HEK293 (cell line): ENCODE data around the gene PSORS1C2.
"Not testable (repeated sequence)": the region's sequence is repeated elsewhere in the genome, so short reads cannot be mapped to it uniquely, and the experiment has no call there.

Source experiments
- CTCF ChIA-PET: fragments of 350-600 bp; formaldehyde crosslinking; extraction: SDS; loops from one replicate; lab custom pipeline; 2021; ENCODE audit warnings: antibody characterized with exemption; lab: Yijun Ruan, JAX
- POLR2A ChIA-PET: fragments of 300-600 bp; formaldehyde crosslinking; extraction: SDS; loops from one replicate; lab custom pipeline; 2020; ENCODE audit warnings: antibody characterized with exemption, inconsistent platforms; lab: Yijun Ruan, JAX
- H3K27ac ChIP-seq: fragments of 200-500 bp; sonication (Bioruptor generic); 2 replicates; pipeline ENCODE4 v1.5.1; 2014; ENCODE audit warnings: low read depth, low read length, control low read depth, inconsistent platforms; ENCODE audit errors: extremely low read depth
- H3K36me3 ChIP-seq, 2 experiments: fragments of 200-500 bp in 1 of 2; sonication (Bioruptor generic) in 1 of 2; 1 replicate in 1 of 2; 2 replicates in 1 of 2; pipeline ENCODE4 v1.5.1; 2014 to 2017; ENCODE audit warnings: inconsistent platforms in 2 of 2, low read length in 2 of 2; ENCODE audit not compliant: control insufficient read depth in 2 of 2, insufficient read depth in 1 of 2
- H3K4me1 ChIP-seq: fragments of 200-500 bp; sonication (Bioruptor generic); 2 replicates; pipeline ENCODE4 v1.5.1; 2014; ENCODE audit warnings: mild to moderate bottlenecking, low read length, inconsistent platforms; ENCODE audit not compliant: control insufficient read depth, insufficient read depth
- H3K4me3 ChIP-seq: 2 replicates; pipeline ENCODE4 v1.5.1; 2011; ENCODE audit warnings: low read depth, mild to moderate bottlenecking, control low read depth, low read length, moderate library complexity
- H3K9me3 ChIP-seq: fragments of 200-500 bp; sonication (Bioruptor generic); 2 replicates; pipeline ENCODE4 v1.5.1; 2014; ENCODE audit warnings: low read depth, low read length, inconsistent platforms; ENCODE audit not compliant: control insufficient read depth, insufficient read depth
- AEBP2 ChIP-seq: fragments of 450-650 bp; formaldehyde crosslinking; IDR thresholded peaks from 2 replicates; pipeline ENCODE4 v1.5.1; 2016; ENCODE audit warnings: missing biosample characterization, missing genetic modification characterization, borderline replicate concordance
- TCF7L2 ChIP-seq: IDR thresholded peaks from 2 replicates; pipeline ENCODE4 v1.6.1; 2011; ENCODE audit warnings: low read depth, mild to moderate bottlenecking, inconsistent platforms, low read length, moderate library complexity, borderline replicate concordance
- ZBTB6 ChIP-seq: fragments of 450-650 bp; formaldehyde crosslinking; IDR thresholded peaks from 2 replicates; pipeline ENCODE4 v1.5.1; 2017; ENCODE audit warnings: missing biosample characterization, missing genetic modification characterization
- ZFP41 ChIP-seq: fragments of 450-650 bp; formaldehyde crosslinking; IDR thresholded peaks from 2 replicates; pipeline ENCODE4 v1.5.1; 2016; ENCODE audit warnings: missing biosample characterization, missing genetic modification characterization, borderline replicate concordance
- ZNF138 ChIP-seq: fragments of 450-650 bp; formaldehyde crosslinking; IDR thresholded peaks from 2 replicates; pipeline ENCODE4 v1.5.1; 2016; ENCODE audit warnings: missing biosample characterization, missing genetic modification characterization, borderline replicate concordance
- ZNF560 ChIP-seq: fragments of 450-650 bp; formaldehyde crosslinking; IDR thresholded peaks from 2 replicates; pipeline ENCODE4 v1.5.1; 2017; ENCODE audit warnings: missing biosample characterization, missing genetic modification characterization, borderline replicate concordance
- ZNF658 ChIP-seq: fragments of 450-650 bp; formaldehyde crosslinking; IDR thresholded peaks from 2 replicates; pipeline ENCODE4; 2016; ENCODE audit warnings: missing biosample characterization, missing genetic modification characterization
- ZNF660 ChIP-seq: fragments of 450-650 bp; IDR thresholded peaks from 2 replicates; pipeline ENCODE4 v1.5.1; 2018; ENCODE audit warnings: missing biosample characterization, mild to moderate bottlenecking, missing genetic modification characterization
- ZNF747 ChIP-seq: fragments of 450-650 bp; formaldehyde crosslinking; IDR thresholded peaks from 2 replicates; pipeline ENCODE4 v1.5.1; 2016; ENCODE audit warnings: missing biosample characterization, missing genetic modification characterization

PSORS1C2 gene

GRCh38 chr6:31168606-31169005 is 29.7 kb upstream of the PSORS1C2 start:
- Histone ChIP-seq H3K27ac (no peak overlapping the region), H3K4me1 (no peaks in the 10 kb centered on the region), H3K36me3 (peaks cover 0 to 7% of the 10 kb centered on the region in 2 experiments; a peak in 2 of 3 replicates), H3K9me3 (no peaks in the 10 kb centered on the region), H3K4me3 (no peak overlapping the region)
- TF ChIP-seq ZFP41 (tag by site-specific recombination): no peak
- TF ChIP-seq AEBP2 (tag by site-specific recombination): no peak
- no peak for TF ChIP-seq TCF7L2
- POLR2A ChIA-PET: interaction anchor here (0.7 kb wide), 1 partner anchor 218 kb away, joined by 4 read pairs; no protein-coding TSS in a partner anchor
- CTCF ChIA-PET: interaction anchor here (0.6 to 1.5 kb wide), 3 partner anchors 28 to 198 kb away, joined by 3 to 5 read pairs (median 4); no protein-coding TSS in a partner anchor

GRCh38 chr6:31165986-31166385 is 27.1 kb upstream of the PSORS1C2 start:
- CTCF ChIA-PET: interaction anchor here (0.5 to 1.3 kb wide), 5 partner anchors 10 to 625 kb away, joined by 3 to 5 read pairs (median 4); no protein-coding TSS in a partner anchor

GRCh38 chr6:31165064-31165832 is 26.4 kb upstream of the PSORS1C2 start:
- H3K4me3 ChIP-seq, H3K9me3 ChIP-seq, H3K4me1 ChIP-seq, H3K27ac ChIP-seq: not testable (repeated sequence)
- H3K36me3 ChIP-seq: peaks cover 11 to 39% of the 10 kb centered on the region in 2 experiments
- POLR2A ChIA-PET: interaction anchor here (0.8 to 1.5 kb wide), 4 partner anchors 10 to 17 kb away, joined by 3 to 4 read pairs (median 4); no protein-coding TSS in a partner anchor
- 0 out of 2 replicates have a peak, but pooled peaks have one; percentile 15 for TF ChIP-seq ZBTB6
- CTCF ChIA-PET: interaction anchor here (0.5 to 1.1 kb wide), 4 partner anchors 19 to 624 kb away, joined by 3 to 4 read pairs (median 4); no protein-coding TSS in a partner anchor

More at GRCh38 chr6:31165986-31166385, 27.1 kb upstream of the PSORS1C2 start:
- H3K27ac ChIP-seq: no peak overlapping the region
- H3K9me3 ChIP-seq: no peaks in the 10 kb centered on the region
- POLR2A ChIA-PET: interaction anchor here (1.3 to 1.5 kb wide), 2 partner anchors 11 to 17 kb away, joined by 4 read pairs; no protein-coding TSS in a partner anchor
- peaks cover 4 to 33% of the 10 kb centered on the region in 2 experiments for H3K36me3 ChIP-seq
- H3K4me3 ChIP-seq: no peak overlapping the region
- H3K4me1 ChIP-seq: no peaks in the 10 kb centered on the region
- TF ChIP-seq ZNF138 (no peak), ZNF747 (tag by site-specific recombination) (no peak), ZNF658 (tag by site-specific recombination) (no peak)

- CTCF ChIA-PET: interaction anchor here (0.6 to 1.5 kb wide), 4 partner anchors 32 to 588 kb away, joined by 3 to 4 read pairs (median 3); no protein-coding TSS in a partner anchor
- H3K27ac ChIP-seq, H3K4me1 ChIP-seq, H3K4me3 ChIP-seq, H3K9me3 ChIP-seq: not testable (repeated sequence)
- H3K36me3 ChIP-seq: peaks cover 14 to 45% of the 10 kb centered on the region in 2 experiments
- POLR2A ChIA-PET: interaction anchor here (0.8 to 1.5 kb wide), 3 partner anchors 9 to 18 kb away, joined by 3 to 4 read pairs (median 3); no protein-coding TSS in a partner anchor
Observed at GRCh38 chr6:31164475-31165063, 25.7 kb upstream of the PSORS1C2 start.

GRCh38 chr6:31163922-31164321 is 25.1 kb upstream of the PSORS1C2 start:
- ChIA-PET POLR2A (no interaction called here), CTCF (interaction anchor here (0.9 to 1.5 kb wide), 2 partner anchors 36 to 341 kb away, joined by 3 read pairs; no protein-coding TSS in a partner anchor)
- no peak overlapping the region for H3K27ac ChIP-seq
- H3K4me3 ChIP-seq: no peak overlapping the region
- no peaks in the 10 kb centered on the region for H3K9me3 ChIP-seq
- H3K4me1 ChIP-seq: peaks cover 6% of the 10 kb centered on the region
- TF ChIP-seq ZNF560 (tag by site-specific recombination) (no peak), ZNF660 (tag by site-specific recombination) (peak; percentile 62)
- H3K36me3 ChIP-seq: peaks cover 14 to 47% of the 10 kb centered on the region in 2 experiments
